Ectodermal cell (in vitro differentiated cells): ENCODE results near the gene INAFM2.

ENCODE experiments used
- H3K27ac ChIP-seq: 2 replicates; pipeline ENCODE4 v1.7.0; 2013; ENCODE audit warnings: mild to moderate bottlenecking, low read depth, low read length; ENCODE audit not compliant: insufficient read depth, poor library complexity, severe bottlenecking
- H3K27me3 ChIP-seq: 2 replicates; pipeline ENCODE4 v1.7.0; 2013; ENCODE audit warnings: mild to moderate bottlenecking, low read length; ENCODE audit not compliant: insufficient read depth, control insufficient read depth, poor library complexity, severe bottlenecking
- H3K36me3 ChIP-seq: one replicate; pipeline ENCODE4 v1.7.0; 2013; ENCODE audit warnings: low read length; ENCODE audit not compliant: control insufficient read depth, insufficient read depth
- H3K4me1 ChIP-seq: one replicate; pipeline ENCODE4 v1.7.0; 2013; ENCODE audit warnings: low read length; ENCODE audit not compliant: control insufficient read depth, insufficient read depth
- H3K4me3 ChIP-seq: 2 replicates; pipeline ENCODE4 v1.7.0; 2013; ENCODE audit warnings: low read depth, low read length, control low read depth; ENCODE audit not compliant: insufficient read depth
- H3K9me3 ChIP-seq: 2 replicates; pipeline ENCODE4 v1.7.0; 2013; ENCODE audit warnings: mild to moderate bottlenecking, low read length, moderate library complexity; ENCODE audit not compliant: control insufficient read depth
- WGBS, 2 experiments: methylation state at CpG; one replicate each; pipeline ENCODE4 v1.1.7; 2013; ENCODE audit warnings: missing lambda C conversion rate in 2 of 2; 5-methylcytosine and 5-hydroxymethylcytosine counted together

INAFM2 gene

DNA sequence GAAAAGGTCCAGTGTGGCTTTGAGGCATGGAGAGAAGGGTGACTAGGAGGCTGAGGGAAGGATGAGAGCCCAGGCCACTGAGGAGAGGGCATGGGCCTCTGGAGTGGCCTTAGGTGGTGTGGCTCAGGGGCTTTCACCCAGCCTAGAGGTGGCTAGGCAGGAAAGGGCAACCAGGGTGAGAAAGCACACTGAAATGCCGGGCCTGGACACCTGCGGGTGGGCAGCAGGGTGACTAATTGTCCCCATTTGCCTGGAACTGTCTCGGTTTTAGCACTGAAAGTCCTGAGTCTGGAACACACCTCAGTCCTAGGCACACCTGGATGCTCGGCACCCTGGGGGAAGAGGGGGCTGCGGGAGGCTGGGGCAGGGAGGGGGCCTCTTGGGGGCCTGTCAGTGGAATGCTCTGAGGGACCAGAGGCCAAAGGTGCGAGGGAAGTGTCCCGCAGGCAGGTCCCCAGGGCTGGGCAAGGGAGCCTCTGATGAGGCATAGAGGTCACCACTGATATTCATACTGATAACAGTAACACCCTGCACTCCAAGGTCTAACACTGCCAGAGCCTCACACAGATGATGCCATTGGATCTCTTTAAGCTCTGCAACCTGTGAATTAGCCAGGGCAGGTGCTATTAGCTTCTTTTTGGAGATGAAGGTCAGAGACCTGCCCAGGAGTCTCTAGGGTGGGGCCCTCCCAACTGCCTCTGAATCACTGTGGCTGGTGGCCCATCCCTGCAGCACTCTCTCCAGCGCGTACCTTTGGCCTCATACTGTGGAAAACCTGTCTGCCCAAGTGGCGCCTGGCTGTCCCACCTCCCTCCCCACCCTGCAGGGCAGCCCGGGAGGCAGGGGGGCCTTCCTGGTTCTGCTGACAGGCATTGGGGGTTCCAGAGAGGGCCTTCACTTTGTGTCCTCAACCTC is 24.3 kb downstream of the INAFM2 start:
- Histone ChIP-seq H3K27ac (no peak overlapping the region), H3K4me1 (peaks cover 2% of the 10 kb centered on the region), H3K9me3 (no peaks in the 10 kb centered on the region), H3K36me3 (no peaks in the 10 kb centered on the region), H3K27me3 (no peaks in the 10 kb centered on the region), H3K4me3 (no peak overlapping the region)
- 94 to 95% methylated on average over 11 of the region's 11 CpGs for WGBS, 2 experiments

DNA sequence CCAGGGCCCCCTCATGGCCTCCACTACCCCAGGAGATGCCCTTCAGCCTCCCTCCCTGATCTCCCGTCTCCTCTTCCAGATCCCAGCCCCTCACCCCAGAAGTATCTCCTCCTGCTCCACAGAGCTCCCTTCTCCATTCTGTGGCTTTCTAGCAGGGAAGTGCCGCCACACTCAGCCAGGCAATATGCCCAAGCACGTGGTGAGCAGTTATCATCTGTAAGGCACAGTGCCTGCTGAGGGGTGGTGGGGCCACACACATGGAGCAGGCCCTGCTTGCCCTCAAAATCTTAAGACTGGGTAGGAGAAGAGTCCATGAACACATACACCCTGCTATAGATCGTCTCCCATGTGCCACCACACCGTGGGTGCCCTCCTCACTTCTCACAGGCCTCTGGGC is 25.0 kb downstream of the INAFM2 start:
- no peaks in the 10 kb centered on the region for H3K27me3 ChIP-seq
- no peak overlapping the region for H3K27ac ChIP-seq
- no peak overlapping the region for H3K4me3 ChIP-seq
- WGBS, 2 experiments, result 93% methylated on average over 5 of the region's 5 CpGs
- peaks cover 2% of the 10 kb centered on the region for H3K4me1 ChIP-seq
- H3K9me3 ChIP-seq, result no peaks in the 10 kb centered on the region
- H3K36me3 ChIP-seq, result no peaks in the 10 kb centered on the region

DNA sequence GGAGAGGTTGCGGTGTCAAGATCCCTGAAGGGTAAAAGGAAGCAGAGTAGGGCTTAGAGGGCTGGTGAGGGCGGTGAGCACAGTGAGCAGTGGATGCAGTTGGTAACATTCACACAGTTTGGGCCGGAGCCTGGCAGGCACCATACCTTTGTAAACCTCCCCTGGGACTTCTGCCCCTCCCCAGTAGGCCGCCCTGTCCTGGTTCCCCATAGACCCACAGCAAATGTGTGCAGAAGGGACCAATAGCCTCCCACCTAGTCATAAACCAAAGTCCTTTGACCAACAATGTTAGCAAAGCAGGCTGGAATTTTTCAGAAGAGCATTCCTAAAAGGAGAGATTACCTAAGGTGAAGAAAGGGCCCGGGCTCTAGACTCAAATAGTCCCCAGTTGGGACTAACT is 25.7 kb downstream of the INAFM2 start:
- no peaks in the 10 kb centered on the region for H3K27me3 ChIP-seq
- WGBS, 2 experiments, result 91 to 93% methylated on average over 5 of the region's 5 CpGs
- no peaks in the 10 kb centered on the region for H3K9me3 ChIP-seq
- H3K36me3 ChIP-seq, result no peaks in the 10 kb centered on the region
- H3K4me1 ChIP-seq, result peaks cover 6% of the 10 kb centered on the region
- no peak overlapping the region for H3K27ac ChIP-seq
- no peak overlapping the region for H3K4me3 ChIP-seq

DNA sequence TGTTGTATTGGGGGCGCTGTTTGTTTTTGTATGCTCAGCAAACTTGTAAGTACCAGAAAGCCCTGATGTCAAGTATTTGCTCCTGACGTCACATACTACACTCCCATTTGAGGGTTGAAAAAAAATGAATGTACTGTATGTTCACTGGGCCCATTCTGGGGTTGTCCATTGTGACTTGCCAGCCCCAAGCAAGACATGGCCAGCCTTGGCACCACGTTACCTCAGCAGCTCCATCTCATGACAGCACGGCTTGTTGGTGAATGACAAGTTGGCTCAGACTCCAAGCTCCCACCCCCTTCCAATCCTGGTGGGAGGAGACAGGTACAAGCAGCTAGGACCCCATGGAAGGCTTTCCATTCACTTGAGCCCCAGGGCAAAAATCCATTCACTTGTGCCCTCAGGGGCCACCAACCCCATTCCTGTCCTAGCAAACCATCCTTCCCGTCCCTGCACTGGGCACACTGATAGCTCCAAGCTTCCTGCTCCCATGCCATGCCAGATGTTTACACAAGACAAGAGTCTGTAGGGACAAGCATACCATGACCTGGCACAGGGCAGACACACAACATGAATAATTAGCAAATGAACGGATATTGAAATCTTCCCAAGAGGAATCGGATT is 28.9 kb downstream of the INAFM2 start:
- no peak overlapping the region for H3K4me3 ChIP-seq
- peaks cover 9% of the 10 kb centered on the region for H3K27me3 ChIP-seq
- peaks cover 12% of the 10 kb centered on the region for H3K4me1 ChIP-seq
- H3K36me3 ChIP-seq, result no peaks in the 10 kb centered on the region
- 89% methylated on average over 7 of the region's 7 CpGs for WGBS, 2 experiments
- no peak overlapping the region for H3K27ac ChIP-seq
- H3K9me3 ChIP-seq, result no peaks in the 10 kb centered on the region

DNA sequence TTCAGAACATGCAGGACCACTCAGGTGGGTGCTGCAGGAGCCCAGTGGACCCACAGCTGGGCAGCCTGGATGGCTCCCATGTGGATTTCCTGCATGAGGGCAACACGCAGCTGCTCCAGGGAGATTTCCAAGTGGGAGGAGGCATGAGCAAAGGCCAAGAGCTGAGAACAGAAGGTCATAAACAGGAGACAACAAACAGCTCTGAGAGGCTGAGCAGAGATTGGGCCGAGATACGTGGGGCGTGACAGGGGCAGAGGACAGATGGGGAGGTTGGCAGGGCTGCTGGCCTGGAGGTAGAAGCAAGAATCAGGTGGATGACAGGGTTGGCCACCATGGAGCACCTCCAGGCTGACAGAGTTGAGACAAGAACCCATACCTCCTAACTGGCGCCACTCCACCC is 30.2 kb downstream of the INAFM2 start:
- Histone ChIP-seq H3K27me3 (peaks cover 15% of the 10 kb centered on the region), H3K9me3 (no peaks in the 10 kb centered on the region), H3K4me3 (no peak overlapping the region), H3K27ac (no peak overlapping the region), H3K4me1 (peaks cover 21% of the 10 kb centered on the region), H3K36me3 (no peaks in the 10 kb centered on the region)
- 91 to 95% methylated on average over 5 of the region's 5 CpGs for WGBS, 2 experiments

DNA sequence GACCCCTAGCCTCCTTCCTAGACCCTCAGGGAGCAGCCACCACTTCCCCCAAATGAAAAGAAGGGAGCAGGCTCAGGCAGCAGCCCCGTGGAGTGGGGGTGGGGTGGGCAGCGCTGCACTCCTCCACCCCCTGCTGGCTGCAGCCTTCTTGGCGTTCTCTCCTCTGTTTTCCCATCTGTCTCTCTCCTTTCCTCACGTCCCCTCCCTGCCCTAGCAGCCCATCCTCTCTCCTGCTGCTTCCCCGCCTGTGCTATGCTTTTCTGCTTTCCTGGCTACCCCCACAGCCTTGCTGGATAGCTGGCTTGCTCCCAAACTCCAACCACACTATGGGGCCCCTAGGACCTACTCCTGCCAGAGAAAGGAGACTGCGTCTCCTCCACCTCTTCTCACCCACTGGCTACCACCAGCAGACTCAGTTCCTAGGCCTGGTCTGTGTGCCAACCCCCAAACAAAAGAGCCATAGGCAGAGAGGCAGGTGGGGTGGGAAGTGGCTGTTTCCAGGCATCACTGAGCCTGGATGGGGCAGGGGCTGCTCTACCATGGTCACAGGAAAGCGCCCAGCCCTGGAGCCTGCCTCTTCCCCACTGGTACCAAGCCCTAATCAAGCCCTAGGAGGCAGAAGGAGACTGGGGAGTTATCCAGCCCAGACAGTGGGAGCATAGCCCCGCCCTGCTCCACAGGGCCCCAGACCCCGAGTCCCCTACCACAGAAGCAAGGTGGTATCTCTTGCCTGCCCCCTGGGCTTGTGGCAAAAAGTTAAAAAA is 31.1 kb downstream of the INAFM2 start:
- no peaks in the 10 kb centered on the region for H3K9me3 ChIP-seq
- 33 to 36% methylated on average over 9 of the region's 9 CpGs for WGBS, 2 experiments
- H3K27ac ChIP-seq, result no peak overlapping the region
- peaks cover 25% of the 10 kb centered on the region for H3K4me1 ChIP-seq
- H3K4me3 ChIP-seq, result no peak overlapping the region
- no peaks in the 10 kb centered on the region for H3K36me3 ChIP-seq
- H3K27me3 ChIP-seq, result peaks cover 24% of the 10 kb centered on the region

DNA sequence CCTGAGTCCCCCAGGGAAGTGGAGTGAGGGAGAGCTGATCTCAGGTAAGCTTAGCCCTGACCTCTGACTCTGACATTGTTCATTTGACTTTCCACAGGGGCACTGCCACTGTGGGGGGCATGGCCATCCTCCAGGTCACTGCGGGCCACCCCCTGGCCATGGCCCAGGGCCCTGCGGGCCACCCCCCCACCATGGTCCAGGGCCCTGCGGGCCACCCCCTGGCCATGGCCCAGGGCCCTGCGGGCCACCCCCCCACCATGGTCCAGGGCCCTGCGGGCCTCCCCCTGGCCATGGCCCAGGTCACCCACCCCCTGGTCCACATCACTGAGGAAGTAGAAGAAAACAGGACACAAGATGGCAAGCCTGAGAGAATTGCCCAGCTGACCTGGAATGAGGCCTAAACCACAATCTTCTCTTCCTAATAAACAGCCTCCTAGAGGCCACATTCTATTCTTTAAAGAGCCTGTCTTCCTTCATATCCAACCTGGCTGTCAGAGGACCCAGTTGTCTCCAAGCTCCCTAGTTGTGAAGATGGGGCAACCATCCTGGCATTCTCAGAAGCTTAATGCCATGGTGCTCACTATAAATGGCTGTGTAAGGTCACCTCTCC is 32.6 kb downstream of the INAFM2 start:
- Histone ChIP-seq H3K27me3 (peaks cover 35% of the 10 kb centered on the region), H3K27ac (no peak overlapping the region), H3K4me1 (peaks cover 25% of the 10 kb centered on the region), H3K4me3 (no peak overlapping the region), H3K36me3 (no peaks in the 10 kb centered on the region), H3K9me3 (no peaks in the 10 kb centered on the region)
- WGBS, 2 experiments, result 90% methylated on average over 4 to 5 of the region's 5 CpGs

DNA sequence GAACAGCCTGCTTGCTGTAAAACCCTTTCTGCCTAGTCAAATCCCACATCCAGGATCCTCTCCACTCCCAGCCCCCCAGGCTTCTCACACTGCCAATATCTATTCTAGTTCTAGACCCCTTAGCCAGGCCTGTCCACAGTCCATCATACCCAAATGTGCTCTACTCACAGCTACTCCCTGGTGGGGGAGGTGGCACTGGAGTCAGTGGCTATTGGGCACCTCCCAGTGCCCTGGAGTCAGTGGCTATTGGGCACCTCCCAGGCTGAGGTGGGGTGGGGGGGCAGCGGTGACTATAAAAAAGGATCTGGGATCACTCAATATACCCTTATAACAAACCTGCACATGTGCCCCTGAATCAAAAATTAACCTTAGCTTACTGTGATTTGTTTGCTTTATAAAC is 33.8 kb downstream of the INAFM2 start:
- Histone ChIP-seq H3K9me3 (no peaks in the 10 kb centered on the region), H3K27me3 (peaks cover 39% of the 10 kb centered on the region), H3K27ac (no peak overlapping the region), H3K4me3 (peak overlapping the region; percentile 45), H3K4me1 (peaks cover 25% of the 10 kb centered on the region), H3K36me3 (no peaks in the 10 kb centered on the region)
- 87% methylated on average over 1 of the region's 1 CpG; no CpG with 5 or more reads in 1 of the 2 experiments for WGBS, 2 experiments

DNA sequence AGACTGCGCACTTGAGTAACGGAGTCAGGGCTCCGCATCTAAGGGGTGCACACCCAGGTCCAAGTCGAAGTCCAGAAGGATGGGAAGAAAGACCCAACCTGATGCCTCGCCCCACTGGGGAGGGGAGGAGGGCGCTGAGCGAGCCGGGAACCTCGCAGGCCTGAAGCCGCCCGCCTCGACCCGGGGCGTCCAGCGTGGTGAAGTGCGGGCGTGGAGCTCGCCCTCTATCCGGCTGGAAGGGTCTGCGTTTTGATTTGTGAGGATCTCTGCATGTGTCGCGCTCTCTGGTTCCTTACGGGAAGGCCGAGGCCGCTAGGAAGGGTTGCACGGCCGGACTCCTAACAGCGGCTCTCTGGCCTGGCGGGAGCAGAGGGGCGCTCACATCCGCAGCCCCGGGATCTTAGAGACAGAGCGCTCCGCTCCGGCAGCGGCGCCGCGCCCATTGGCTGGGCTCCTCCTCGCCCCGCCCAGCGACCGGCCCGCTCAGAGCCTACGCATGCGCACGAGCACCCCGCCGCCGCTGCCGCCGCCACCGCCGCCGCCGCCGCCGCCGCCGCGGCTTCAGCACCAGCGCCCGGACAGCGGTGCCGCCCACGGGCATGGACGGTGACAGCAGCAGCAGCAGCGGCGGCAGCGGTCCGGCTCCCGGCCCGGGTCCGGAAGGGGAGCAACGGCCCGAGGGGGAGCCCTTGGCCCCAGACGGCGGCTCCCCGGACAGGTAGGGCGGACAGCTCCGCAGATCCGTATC is 34.4 kb downstream of the INAFM2 start, which contains the start of gene DISP2:
Gene DISP2, plus strand, starts transcription at position 497 of the 748 bp plus-strand sequence. Its CDS starts 103 bp downstream, at position 600.
- H3K9me3 ChIP-seq, result no peaks in the 10 kb centered on the region
- no peak within 1 kb of the TSS for H3K27ac ChIP-seq
- peak within 1 kb of the TSS; percentile 45 for H3K4me3 ChIP-seq
- WGBS, 2 experiments, result 3 to 4% methylated on average over 82 of the region's 82 CpGs
- peaks cover 39% of the 10 kb centered on the region for H3K27me3 ChIP-seq
- H3K36me3 ChIP-seq, result no peaks in the 10 kb centered on the region
- H3K4me1 ChIP-seq, result peaks cover 25% of the 10 kb centered on the region
